ENCODE measurements around the gene RAD51B. TPM values are rescaled to one million over a fixed set of nuclear protein-coding genes. Genes with fewer than 3 reads are reported as not detected.

RAD51B gene
- total and polyA plus RNA-seq, 2 donors (not counting 1 experiment from before 2014, with no cell fraction given) = 4.6 to 16.3 TPM

GRCh38 chr14:68634332-68634731, 814.8 kb downstream of the RAD51B start:
- Histone ChIP-seq H3K4me1 (ENCODE audit: control insufficient read depth, extremely low read depth, insufficient read depth, low read length) (peaks cover 25% of the 10 kb centered on the region), H3K79me2 (ENCODE audit: control insufficient read depth, insufficient read depth, low read length) (no peaks in the 10 kb centered on the region), H3K27me3 (ENCODE audit: control insufficient read depth, insufficient read depth, low read length) (no peaks in the 10 kb centered on the region), H3K4me3 (replicated peaks in 1 of 4; ENCODE audit: control extremely low read depth in 1 of 4, insufficient read depth in 1 of 4, low read depth in 3 of 4, low read length in 4 of 4) (no peak overlapping the region), H4K20me1 (ENCODE audit: control insufficient read depth, extremely low read depth, insufficient read depth, low read length) (no peaks in the 10 kb centered on the region), H3K36me3 (ENCODE audit: control insufficient read depth, insufficient read depth, low read length) (no peaks in the 10 kb centered on the region), H2AFZ (ENCODE audit: low read length) (no peak overlapping the region), H3K4me2 (ENCODE audit: extremely low read depth, insufficient read depth, low read length) (no peak overlapping the region), H3K9me3 (ENCODE audit: control insufficient read depth, insufficient read depth, low read depth, low read length) (no peaks in the 10 kb centered on the region), H3K9ac (ENCODE audit: insufficient read depth, low read length) (no peak overlapping the region), H3K27ac (ENCODE audit: insufficient read depth, low read length) (no peak overlapping the region)
- TF ChIP-seq, protein P1, sequence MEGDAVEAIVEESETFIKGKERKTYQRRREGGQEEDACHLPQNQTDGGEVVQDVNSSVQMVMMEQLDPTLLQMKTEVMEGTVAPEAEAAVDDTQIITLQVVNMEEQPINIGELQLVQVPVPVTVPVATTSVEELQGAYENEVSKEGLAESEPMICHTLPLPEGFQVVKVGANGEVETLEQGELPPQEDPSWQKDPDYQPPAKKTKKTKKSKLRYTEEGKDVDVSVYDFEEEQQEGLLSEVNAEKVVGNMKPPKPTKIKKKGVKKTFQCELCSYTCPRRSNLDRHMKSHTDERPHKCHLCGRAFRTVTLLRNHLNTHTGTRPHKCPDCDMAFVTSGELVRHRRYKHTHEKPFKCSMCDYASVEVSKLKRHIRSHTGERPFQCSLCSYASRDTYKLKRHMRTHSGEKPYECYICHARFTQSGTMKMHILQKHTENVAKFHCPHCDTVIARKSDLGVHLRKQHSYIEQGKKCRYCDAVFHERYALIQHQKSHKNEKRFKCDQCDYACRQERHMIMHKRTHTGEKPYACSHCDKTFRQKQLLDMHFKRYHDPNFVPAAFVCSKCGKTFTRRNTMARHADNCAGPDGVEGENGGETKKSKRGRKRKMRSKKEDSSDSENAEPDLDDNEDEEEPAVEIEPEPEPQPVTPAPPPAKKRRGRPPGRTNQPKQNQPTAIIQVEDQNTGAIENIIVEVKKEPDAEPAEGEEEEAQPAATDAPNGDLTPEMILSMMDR (conservative IDR thresholded peaks at IDR 0.05 in 1 of 2, IDR thresholded peaks at IDR 0.05 in 1 of 2; ENCODE audit: low read depth in 1 of 2, low read length in 2 of 2) = no peak
- no peak for TF ChIP-seq EZH2 (IDR thresholded peaks at IDR 0.05; ENCODE audit: low read length, missing control alignments)
- peak in 1 of 2 donors; percentile 77 for DNase-seq (ENCODE audit: low read depth in 2 of 2)

GRCh38 chr14:68634874-68635595, 815.5 kb downstream of the RAD51B start:
- DNase-seq (ENCODE audit: low read depth in 2 of 2) = no peak
- Histone ChIP-seq H3K27me3 (ENCODE audit: control insufficient read depth, insufficient read depth, low read length) (no peaks in the 10 kb centered on the region), H3K4me3 (replicated peaks in 1 of 4; ENCODE audit: control extremely low read depth in 1 of 4, insufficient read depth in 1 of 4, low read depth in 3 of 4, low read length in 4 of 4) (no peak overlapping the region), H3K36me3 (ENCODE audit: control insufficient read depth, insufficient read depth, low read length) (no peaks in the 10 kb centered on the region), H3K9ac (ENCODE audit: insufficient read depth, low read length) (no peak overlapping the region), H3K79me2 (ENCODE audit: control insufficient read depth, insufficient read depth, low read length) (no peaks in the 10 kb centered on the region), H3K9me3 (ENCODE audit: control insufficient read depth, insufficient read depth, low read depth, low read length) (no peaks in the 10 kb centered on the region), H2AFZ (ENCODE audit: low read length) (no peak overlapping the region), H3K4me2 (ENCODE audit: extremely low read depth, insufficient read depth, low read length) (no peak overlapping the region), H3K27ac (ENCODE audit: insufficient read depth, low read length) (no peak overlapping the region), H4K20me1 (ENCODE audit: control insufficient read depth, extremely low read depth, insufficient read depth, low read length) (no peaks in the 10 kb centered on the region), H3K4me1 (ENCODE audit: control insufficient read depth, extremely low read depth, insufficient read depth, low read length) (peaks cover 25% of the 10 kb centered on the region)
- no peak for TF ChIP-seq EZH2 (IDR thresholded peaks at IDR 0.05; ENCODE audit: low read length, missing control alignments)
- TF ChIP-seq, protein P1 (conservative IDR thresholded peaks at IDR 0.05 in 1 of 2, IDR thresholded peaks at IDR 0.05 in 1 of 2; ENCODE audit: low read depth in 1 of 2, low read length in 2 of 2) = no peak

DNA sequence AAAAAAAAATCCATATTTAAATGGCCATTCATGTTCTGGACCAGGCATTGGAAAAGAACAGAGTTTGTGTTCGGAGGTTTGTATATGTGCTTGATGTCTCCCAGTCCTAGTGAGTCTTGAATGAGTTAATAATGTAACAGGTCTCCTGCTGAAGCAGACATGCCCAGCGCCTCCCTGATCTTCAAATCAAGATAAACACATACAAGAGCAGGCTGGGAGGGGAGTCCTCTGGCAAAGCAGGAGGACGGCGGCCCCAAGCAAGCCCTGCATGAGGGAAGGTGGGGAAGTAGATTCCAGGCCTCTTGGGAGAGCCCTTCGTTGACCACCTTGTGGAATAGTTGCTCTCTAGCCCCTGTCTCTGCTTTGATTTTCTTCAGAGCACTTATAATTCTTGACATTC, 817.0 kb downstream of the RAD51B start:
- Histone ChIP-seq H3K27me3 (ENCODE audit: control insufficient read depth, insufficient read depth, low read length) (no peaks in the 10 kb centered on the region), H3K4me1 (ENCODE audit: control insufficient read depth, extremely low read depth, insufficient read depth, low read length) (peaks cover 25% of the 10 kb centered on the region), H2AFZ (ENCODE audit: low read length) (no peak overlapping the region), H3K4me3 (replicated peaks in 1 of 4; ENCODE audit: control extremely low read depth in 1 of 4, insufficient read depth in 1 of 4, low read depth in 3 of 4, low read length in 4 of 4) (no peak overlapping the region), H3K27ac (ENCODE audit: insufficient read depth, low read length) (no peak overlapping the region), H3K4me2 (ENCODE audit: extremely low read depth, insufficient read depth, low read length) (no peak overlapping the region), H4K20me1 (ENCODE audit: control insufficient read depth, extremely low read depth, insufficient read depth, low read length) (no peaks in the 10 kb centered on the region), H3K9me3 (ENCODE audit: control insufficient read depth, insufficient read depth, low read depth, low read length) (no peaks in the 10 kb centered on the region), H3K9ac (ENCODE audit: insufficient read depth, low read length) (no peak overlapping the region), H3K36me3 (ENCODE audit: control insufficient read depth, insufficient read depth, low read length) (no peaks in the 10 kb centered on the region), H3K79me2 (ENCODE audit: control insufficient read depth, insufficient read depth, low read length) (no peaks in the 10 kb centered on the region)
- TF ChIP-seq, protein P1 (conservative IDR thresholded peaks at IDR 0.05 in 1 of 2, IDR thresholded peaks at IDR 0.05 in 1 of 2; ENCODE audit: low read depth in 1 of 2, low read length in 2 of 2) = no peak
- no peak for DNase-seq (ENCODE audit: low read depth in 2 of 2)
